Measurements from ENCODE around the gene GAS7.

GRCh38 chr17:10172778-10173177, 25.6 kb downstream of the GAS7 start:
- TF ChIP-seq, protein P1, sequence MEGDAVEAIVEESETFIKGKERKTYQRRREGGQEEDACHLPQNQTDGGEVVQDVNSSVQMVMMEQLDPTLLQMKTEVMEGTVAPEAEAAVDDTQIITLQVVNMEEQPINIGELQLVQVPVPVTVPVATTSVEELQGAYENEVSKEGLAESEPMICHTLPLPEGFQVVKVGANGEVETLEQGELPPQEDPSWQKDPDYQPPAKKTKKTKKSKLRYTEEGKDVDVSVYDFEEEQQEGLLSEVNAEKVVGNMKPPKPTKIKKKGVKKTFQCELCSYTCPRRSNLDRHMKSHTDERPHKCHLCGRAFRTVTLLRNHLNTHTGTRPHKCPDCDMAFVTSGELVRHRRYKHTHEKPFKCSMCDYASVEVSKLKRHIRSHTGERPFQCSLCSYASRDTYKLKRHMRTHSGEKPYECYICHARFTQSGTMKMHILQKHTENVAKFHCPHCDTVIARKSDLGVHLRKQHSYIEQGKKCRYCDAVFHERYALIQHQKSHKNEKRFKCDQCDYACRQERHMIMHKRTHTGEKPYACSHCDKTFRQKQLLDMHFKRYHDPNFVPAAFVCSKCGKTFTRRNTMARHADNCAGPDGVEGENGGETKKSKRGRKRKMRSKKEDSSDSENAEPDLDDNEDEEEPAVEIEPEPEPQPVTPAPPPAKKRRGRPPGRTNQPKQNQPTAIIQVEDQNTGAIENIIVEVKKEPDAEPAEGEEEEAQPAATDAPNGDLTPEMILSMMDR (IDR thresholded peaks at IDR 0.05; ENCODE audit: insufficient read depth, low read depth, low read length): no peak
- TF ChIP-seq EZH2 (IDR thresholded peaks at IDR 0.05; ENCODE audit: insufficient read depth, low read length): no peak
